ENCODE results near the gene SLC6A4.
"Not testable (repeated sequence)": the region's sequence is repeated elsewhere in the genome, so short reads cannot be mapped to it uniquely, and the experiment has no call there.

SLC6A4 gene

GRCh38 chr17:30224419-30224960 lies 11.0 kb downstream of the SLC6A4 start:
- H3K4me3 ChIP-seq (ENCODE audit: low read depth, low read length), result no peak overlapping the region

DNA sequence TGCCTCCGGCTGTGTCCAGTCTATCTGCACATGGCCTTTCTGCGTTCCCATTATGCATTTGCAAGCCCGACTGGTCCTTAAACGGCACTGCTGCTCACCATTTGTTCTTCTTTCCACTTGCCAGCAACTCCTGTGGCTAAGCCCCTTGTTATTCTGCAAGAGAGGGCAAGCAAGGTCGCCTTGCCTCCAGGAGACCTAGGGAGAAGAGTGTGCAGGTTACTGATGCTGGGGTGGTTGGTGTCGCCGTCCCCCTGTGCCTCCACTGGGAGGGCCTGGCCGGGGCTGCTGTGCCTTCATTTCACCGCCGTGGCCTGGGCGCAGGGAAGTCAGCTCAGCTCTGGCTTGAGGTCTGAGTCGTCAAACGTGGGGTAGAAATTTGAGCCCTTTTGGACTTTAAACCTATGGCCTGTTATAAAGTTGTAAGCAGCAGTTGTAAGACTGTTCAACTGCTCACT lies 12.7 kb downstream of the SLC6A4 start:
- H3K4me3 ChIP-seq (ENCODE audit: low read depth, low read length), result no peak overlapping the region
- no peak for DNase-seq (ENCODE audit: low read depth)

More at GRCh38 chr17:30224419-30224960, 11.0 kb downstream of the SLC6A4 start:
- no peak for DNase-seq (ENCODE audit: low read depth)

GRCh38 chr17:30222251-30222650 lies 13.2 kb downstream of the SLC6A4 start:
- no peak for DNase-seq (ENCODE audit: low read depth)
- H3K4me3 ChIP-seq (ENCODE audit: low read depth, low read length), result no peak overlapping the region

- no peak for DNase-seq (ENCODE audit: low read depth)
- no peak overlapping the region for H3K4me3 ChIP-seq (ENCODE audit: low read depth, low read length)
Observed at GRCh38 chr17:30221346-30221745, 14.2 kb downstream of the SLC6A4 start.

GRCh38 chr17:30220414-30220813 lies 15.1 kb downstream of the SLC6A4 start:
- no peak overlapping the region for H3K4me3 ChIP-seq (ENCODE audit: low read depth, low read length)
- DNase-seq (ENCODE audit: low read depth), result no peak

DNA sequence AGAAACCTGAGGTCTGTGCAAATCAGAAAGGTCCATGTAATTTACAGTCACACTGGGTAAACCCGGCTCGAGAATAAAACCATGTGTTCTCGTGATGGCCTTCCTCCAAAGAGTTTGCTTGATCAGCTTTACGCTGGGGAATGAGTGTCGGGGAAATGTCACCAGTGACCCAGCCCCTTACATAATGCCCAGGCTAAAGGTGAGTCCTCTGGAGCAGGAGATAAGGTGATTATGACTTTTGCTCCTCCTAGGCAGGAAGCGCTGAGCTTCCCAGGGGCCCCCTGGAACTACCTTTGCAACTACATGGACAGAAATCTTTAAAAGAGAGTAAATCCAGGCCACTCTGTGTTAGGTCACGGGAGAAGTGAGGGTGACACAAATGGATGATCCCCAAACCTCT lies 15.7 kb downstream of the SLC6A4 start:
- DNase-seq (ENCODE audit: low read depth), result no peak

DNA sequence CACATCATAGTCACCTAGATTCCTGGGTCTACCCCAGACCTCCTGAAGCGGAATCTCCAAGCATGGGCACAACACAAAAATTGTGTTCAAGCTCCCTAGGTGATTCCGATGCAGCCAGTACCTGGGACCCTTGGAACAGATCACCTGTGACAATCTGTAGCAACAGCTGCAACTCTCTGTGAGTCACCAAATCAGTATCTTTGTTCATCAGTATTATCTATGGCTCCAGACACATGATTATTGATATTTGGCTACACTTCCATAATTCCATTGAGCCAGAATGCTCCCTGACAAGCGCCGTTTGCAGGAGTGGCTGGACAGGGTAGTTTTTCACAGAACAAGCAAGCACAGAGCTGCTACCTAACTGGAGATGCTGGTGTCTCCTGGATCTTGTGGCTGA lies 16.2 kb downstream of the SLC6A4 start:
- no peak for DNase-seq (ENCODE audit: low read depth)
- no peak overlapping the region for H3K4me3 ChIP-seq (ENCODE audit: low read depth, low read length)

More for the DNA sequence above, 15.7 kb downstream of the SLC6A4 start:
- no peak overlapping the region for H3K4me3 ChIP-seq (ENCODE audit: low read depth, low read length)

DNA sequence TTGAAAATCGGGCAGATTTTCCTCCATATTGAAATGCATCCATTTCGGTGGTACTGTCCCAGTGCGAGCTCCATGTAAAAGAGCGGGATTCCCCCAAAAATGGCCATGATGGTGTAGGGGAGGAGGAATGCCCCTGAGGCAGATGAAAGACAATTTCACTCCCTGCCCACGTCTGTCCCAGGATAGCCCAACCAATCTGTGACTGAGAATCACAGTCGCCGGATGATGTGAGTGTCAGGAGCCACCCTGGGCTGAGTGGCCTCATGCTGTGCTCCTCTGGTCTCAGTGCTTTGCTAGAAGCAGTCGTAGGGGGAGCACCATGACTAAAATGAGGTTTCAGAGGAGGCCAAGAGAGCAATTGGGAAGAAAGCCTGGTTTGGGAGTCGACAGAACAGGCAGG lies 16.7 kb downstream of the SLC6A4 start:
- H3K4me3 ChIP-seq (ENCODE audit: low read depth, low read length), result no peak overlapping the region
- no peak for DNase-seq (ENCODE audit: low read depth)

DNA sequence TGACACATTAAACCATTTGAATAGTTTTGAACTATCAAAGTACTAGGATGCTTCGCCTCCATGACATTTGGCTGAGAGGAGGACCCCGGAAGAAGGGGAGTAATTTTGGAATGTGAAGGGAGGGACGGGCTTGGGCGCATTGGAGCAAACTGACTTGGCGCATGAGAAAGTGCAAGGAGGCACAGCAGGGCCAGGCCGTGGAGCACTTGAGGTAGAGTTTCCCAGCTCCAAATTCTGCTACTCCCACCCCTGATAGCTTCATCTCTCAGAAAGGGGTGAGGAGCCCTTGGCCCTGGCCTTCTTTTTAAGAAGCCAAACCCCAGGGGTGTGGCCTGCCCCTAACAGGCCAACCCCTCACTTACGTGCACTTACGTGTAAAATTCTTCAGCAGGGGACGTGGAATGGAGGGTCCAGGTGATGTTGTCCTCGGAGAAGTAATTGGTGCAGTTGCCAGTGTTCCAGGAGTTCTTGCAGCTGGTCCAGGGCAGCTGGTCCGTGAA lies 17.7 kb downstream of the SLC6A4 start:
- H3K4me3 ChIP-seq (ENCODE audit: low read depth, low read length), result no peak overlapping the region
- no peak for DNase-seq (ENCODE audit: low read depth)

- DNase-seq (ENCODE audit: low read depth), result no peak
- H3K4me3 ChIP-seq (ENCODE audit: low read depth, low read length), result no peak overlapping the region
Observed at GRCh38 chr17:30217054-30217453, 18.4 kb downstream of the SLC6A4 start.

- DNase-seq (ENCODE audit: low read depth), result no peak
- H3K4me3 ChIP-seq (ENCODE audit: low read depth, low read length), result no peak overlapping the region
Observed at GRCh38 chr17:30212750-30213149, 22.7 kb downstream of the SLC6A4 start.

GRCh38 chr17:30211371-30211770 lies 24.1 kb downstream of the SLC6A4 start:
- no peak for DNase-seq (ENCODE audit: low read depth)
- no peak overlapping the region for H3K4me3 ChIP-seq (ENCODE audit: low read depth, low read length)

DNA sequence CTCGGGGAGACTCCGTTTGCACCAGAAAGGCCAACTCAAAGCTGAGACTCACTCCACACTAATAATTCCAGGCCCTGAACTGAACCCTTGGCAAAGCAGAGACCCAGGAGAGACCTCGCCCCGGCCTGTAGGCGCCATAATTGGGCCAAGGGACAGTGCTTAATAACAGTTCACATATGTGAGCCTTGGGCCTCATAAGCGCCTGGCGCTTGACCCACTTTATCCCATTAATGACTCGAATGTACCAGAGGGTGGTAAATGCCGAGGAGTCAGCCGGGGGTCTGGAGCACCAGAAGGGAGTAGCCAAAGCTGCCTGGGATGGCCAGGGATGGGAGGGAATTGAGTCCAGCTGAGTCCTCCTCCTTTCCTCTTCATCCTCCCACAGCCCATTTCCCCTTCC lies 24.6 kb downstream of the SLC6A4 start:
- no peak for DNase-seq (ENCODE audit: low read depth)
- no peak overlapping the region for H3K4me3 ChIP-seq (ENCODE audit: low read depth, low read length)

GRCh38 chr17:30210366-30210765 lies 25.1 kb downstream of the SLC6A4 start:
- no peak overlapping the region for H3K4me3 ChIP-seq (ENCODE audit: low read depth, low read length)
- DNase-seq (ENCODE audit: low read depth), result no peak

- no peak for DNase-seq (ENCODE audit: low read depth)
- H3K4me3 ChIP-seq (ENCODE audit: low read depth, low read length), result no peak overlapping the region
Observed at GRCh38 chr17:30209930-30210329, 25.6 kb downstream of the SLC6A4 start.

- no peak overlapping the region for H3K4me3 ChIP-seq (ENCODE audit: low read depth, low read length)
- no peak for DNase-seq (ENCODE audit: low read depth)
Observed at GRCh38 chr17:30208214-30208613, 27.3 kb downstream of the SLC6A4 start.

DNA sequence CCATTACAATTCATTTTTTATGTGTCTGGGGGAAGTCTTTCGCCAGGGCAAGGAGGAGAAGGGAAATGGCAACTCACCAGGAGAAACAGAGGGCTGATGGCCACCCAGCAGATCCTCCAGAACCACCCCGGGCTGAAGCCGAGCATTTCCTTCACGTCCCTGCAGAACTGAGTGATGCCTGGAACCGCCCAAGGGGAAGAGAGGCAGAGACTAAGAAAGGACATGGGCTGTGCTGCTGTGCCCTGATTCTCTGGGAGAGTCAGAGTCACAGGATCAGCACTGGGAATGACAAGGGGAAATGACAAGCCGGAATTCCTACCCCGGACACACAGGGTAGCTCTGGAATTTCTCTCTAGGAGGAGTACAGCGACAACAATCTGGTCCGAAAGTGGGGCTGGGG lies 27.8 kb downstream of the SLC6A4 start:
- no peak for DNase-seq (ENCODE audit: low read depth)
- H3K4me3 ChIP-seq (ENCODE audit: low read depth, low read length), result no peak overlapping the region

GRCh38 chr17:30203471-30203981 lies 32.0 kb downstream of the SLC6A4 start:
- no peak for DNase-seq (ENCODE audit: low read depth)
- H3K4me3 ChIP-seq (ENCODE audit: low read depth, low read length), result no peak overlapping the region

GRCh38 chr17:30200656-30201055 lies 34.8 kb downstream of the SLC6A4 start:
- not testable (repeated sequence) for DNase-seq (ENCODE audit: low read depth); H3K4me3 ChIP-seq (ENCODE audit: low read depth, low read length)

DNA sequence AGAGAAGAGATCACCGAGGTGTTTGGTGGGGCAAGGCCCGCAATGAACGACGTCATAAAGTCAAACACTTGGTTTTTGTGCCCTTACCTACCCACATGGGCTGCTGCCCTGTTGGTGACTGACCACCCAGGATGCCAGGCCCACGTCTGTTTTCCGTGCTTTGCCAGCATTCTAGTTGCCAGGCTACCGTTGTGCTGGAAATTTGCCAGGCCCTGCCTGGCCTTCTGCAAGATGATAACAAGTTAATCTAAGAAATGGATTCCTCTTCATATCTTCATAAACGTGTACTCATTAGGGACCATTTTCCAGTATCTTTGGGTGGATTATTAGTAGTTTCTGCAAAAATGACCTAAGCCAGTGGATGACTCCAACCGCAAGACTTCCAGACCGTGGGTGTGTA lies 35.4 kb downstream of the SLC6A4 start:
- DNase-seq (ENCODE audit: low read depth), result no peak
- H3K4me3 ChIP-seq (ENCODE audit: low read depth, low read length), result no peak overlapping the region

GRCh38 chr17:30199600-30199999 lies 35.9 kb downstream of the SLC6A4 start:
- no peak for DNase-seq (ENCODE audit: low read depth)
- H3K4me3 ChIP-seq (ENCODE audit: low read depth, low read length), result no peak overlapping the region

GRCh38 chr17:30197416-30197815 lies 38.1 kb downstream of the SLC6A4 start:
- no peak overlapping the region for H3K4me3 ChIP-seq (ENCODE audit: low read depth, low read length)
- no peak for DNase-seq (ENCODE audit: low read depth)

Measured in skeletal muscle cell (primary cell).